ENCODE data around the gene JAML. TPM values are rescaled to one million over a fixed set of nuclear protein-coding genes. Genes with fewer than 3 reads are reported as not detected.

The JAML gene
- total RNA-seq, 1 experiment from 2014 or later = 0.30 TPM

GRCh38 chr11:118154641-118155040 lies 70.2 kb downstream of the JAML start:
- CTCF ChIA-PET = interaction anchor here (1.8 kb wide), 1 partner anchor 17 kb away, joined by 8 read pairs; no protein-coding TSS in a partner anchor
- Histone ChIP-seq H3K27ac (ENCODE audit: low read depth, low read length) (no peak overlapping the region), H3K27me3 (ENCODE audit: insufficient read depth, low read length) (no peaks in the 10 kb centered on the region), H3K4me2 (ENCODE audit: low read length) (no peak overlapping the region), H3K9me3 (ENCODE audit: control insufficient read depth in 1 of 2, insufficient read depth in 1 of 2, low read depth in 1 of 2, low read length in 2 of 2) (no peaks in the 10 kb centered on the region), H4K20me1 (ENCODE audit: insufficient read depth) (no peaks in the 10 kb centered on the region), H3K4me3 (replicated peaks in 1 of 2; ENCODE audit: low read depth in 1 of 2, low read length in 2 of 2) (no peak overlapping the region), H3K79me2 (ENCODE audit: insufficient read depth, low read length) (no peaks in the 10 kb centered on the region), H3K4me1 (ENCODE audit: control insufficient read depth in 1 of 2, insufficient read depth in 2 of 2, low read length in 2 of 2) (peaks cover 10 to 24% of the 10 kb centered on the region in 2 experiments; a peak in 3 of 4 replicates), H2AFZ (ENCODE audit: low read depth, low read length, poor library complexity, severe bottlenecking) (no peak overlapping the region), H3K9ac (ENCODE audit: low read length) (no peak overlapping the region), H3K9me2 (ENCODE audit: insufficient read depth) (no peaks in the 10 kb centered on the region), H3K36me3 (ENCODE audit: control insufficient read depth in 1 of 2, insufficient read depth in 2 of 2, low read length in 2 of 2) (no peaks in the 10 kb centered on the region)
- RAD21 ChIA-PET (ENCODE audit: low non-redundant PET in 1 of 2, low total read pairs in 2 of 2, uncharacterized antibody in 2 of 2, unreplicated experiment in 2 of 2) = no interaction called here
- DNase-seq (ENCODE audit: low read depth, low spot score) (no peak), ATAC-seq (no peak)
- POLR2A ChIA-PET = no interaction called here
- BruUV-seq (replicated peaks) = no TSS peak
- TF ChIP-seq EGR1 (IDR thresholded peaks at IDR 0.05; ENCODE audit: low read depth) (no peak), MAX (IDR thresholded peaks at IDR 0.05) (no peak), EZH2phosphoT487 (IDR thresholded peaks at IDR 0.05; ENCODE audit: borderline replicate concordance) (no peak), ATF3 (IDR thresholded peaks at IDR 0.05) (no peak), RAD21 (IDR thresholded peaks at IDR 0.05; ENCODE audit: low read depth) (no peak), TCF7L2 (IDR thresholded peaks at IDR 0.05; ENCODE audit: borderline replicate concordance, extremely low read depth, insufficient read depth, insufficient read length) (no peak), ZNF274 (IDR thresholded peaks at IDR 0.05; ENCODE audit: low read depth, low read length) (no peak), FOSL1 (IDR thresholded peaks at IDR 0.05; ENCODE audit: low read depth) (no peak), JUND (IDR thresholded peaks at IDR 0.05) (no peak), SP1 (IDR thresholded peaks at IDR 0.05; ENCODE audit: low read depth) (no peak), SIN3A (IDR thresholded peaks at IDR 0.05; ENCODE audit: low read depth) (no peak)
- TF ChIP-seq, protein P1, sequence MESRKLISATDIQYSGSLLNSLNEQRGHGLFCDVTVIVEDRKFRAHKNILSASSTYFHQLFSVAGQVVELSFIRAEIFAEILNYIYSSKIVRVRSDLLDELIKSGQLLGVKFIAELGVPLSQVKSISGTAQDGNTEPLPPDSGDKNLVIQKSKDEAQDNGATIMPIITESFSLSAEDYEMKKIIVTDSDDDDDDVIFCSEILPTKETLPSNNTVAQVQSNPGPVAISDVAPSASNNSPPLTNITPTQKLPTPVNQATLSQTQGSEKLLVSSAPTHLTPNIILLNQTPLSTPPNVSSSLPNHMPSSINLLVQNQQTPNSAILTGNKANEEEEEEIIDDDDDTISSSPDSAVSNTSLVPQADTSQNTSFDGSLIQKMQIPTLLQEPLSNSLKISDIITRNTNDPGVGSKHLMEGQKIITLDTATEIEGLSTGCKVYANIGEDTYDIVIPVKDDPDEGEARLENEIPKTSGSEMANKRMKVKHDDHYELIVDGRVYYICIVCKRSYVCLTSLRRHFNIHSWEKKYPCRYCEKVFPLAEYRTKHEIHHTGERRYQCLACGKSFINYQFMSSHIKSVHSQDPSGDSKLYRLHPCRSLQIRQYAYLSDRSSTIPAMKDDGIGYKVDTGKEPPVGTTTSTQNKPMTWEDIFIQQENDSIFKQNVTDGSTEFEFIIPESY (IDR thresholded peaks at IDR 0.05; ENCODE audit: extremely low read depth, insufficient replicate concordance, low read length) = no peak
- TF ChIP-seq, protein P2, sequence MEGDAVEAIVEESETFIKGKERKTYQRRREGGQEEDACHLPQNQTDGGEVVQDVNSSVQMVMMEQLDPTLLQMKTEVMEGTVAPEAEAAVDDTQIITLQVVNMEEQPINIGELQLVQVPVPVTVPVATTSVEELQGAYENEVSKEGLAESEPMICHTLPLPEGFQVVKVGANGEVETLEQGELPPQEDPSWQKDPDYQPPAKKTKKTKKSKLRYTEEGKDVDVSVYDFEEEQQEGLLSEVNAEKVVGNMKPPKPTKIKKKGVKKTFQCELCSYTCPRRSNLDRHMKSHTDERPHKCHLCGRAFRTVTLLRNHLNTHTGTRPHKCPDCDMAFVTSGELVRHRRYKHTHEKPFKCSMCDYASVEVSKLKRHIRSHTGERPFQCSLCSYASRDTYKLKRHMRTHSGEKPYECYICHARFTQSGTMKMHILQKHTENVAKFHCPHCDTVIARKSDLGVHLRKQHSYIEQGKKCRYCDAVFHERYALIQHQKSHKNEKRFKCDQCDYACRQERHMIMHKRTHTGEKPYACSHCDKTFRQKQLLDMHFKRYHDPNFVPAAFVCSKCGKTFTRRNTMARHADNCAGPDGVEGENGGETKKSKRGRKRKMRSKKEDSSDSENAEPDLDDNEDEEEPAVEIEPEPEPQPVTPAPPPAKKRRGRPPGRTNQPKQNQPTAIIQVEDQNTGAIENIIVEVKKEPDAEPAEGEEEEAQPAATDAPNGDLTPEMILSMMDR (IDR thresholded peaks at IDR 0.05 in 2 of 3, conservative IDR thresholded peaks at IDR 0.05 in 1 of 3; ENCODE audit: borderline replicate concordance in 1 of 3, insufficient read depth in 1 of 3, low read depth in 2 of 3, low read length in 2 of 3) = no peak
- TF ChIP-seq, protein P3, sequence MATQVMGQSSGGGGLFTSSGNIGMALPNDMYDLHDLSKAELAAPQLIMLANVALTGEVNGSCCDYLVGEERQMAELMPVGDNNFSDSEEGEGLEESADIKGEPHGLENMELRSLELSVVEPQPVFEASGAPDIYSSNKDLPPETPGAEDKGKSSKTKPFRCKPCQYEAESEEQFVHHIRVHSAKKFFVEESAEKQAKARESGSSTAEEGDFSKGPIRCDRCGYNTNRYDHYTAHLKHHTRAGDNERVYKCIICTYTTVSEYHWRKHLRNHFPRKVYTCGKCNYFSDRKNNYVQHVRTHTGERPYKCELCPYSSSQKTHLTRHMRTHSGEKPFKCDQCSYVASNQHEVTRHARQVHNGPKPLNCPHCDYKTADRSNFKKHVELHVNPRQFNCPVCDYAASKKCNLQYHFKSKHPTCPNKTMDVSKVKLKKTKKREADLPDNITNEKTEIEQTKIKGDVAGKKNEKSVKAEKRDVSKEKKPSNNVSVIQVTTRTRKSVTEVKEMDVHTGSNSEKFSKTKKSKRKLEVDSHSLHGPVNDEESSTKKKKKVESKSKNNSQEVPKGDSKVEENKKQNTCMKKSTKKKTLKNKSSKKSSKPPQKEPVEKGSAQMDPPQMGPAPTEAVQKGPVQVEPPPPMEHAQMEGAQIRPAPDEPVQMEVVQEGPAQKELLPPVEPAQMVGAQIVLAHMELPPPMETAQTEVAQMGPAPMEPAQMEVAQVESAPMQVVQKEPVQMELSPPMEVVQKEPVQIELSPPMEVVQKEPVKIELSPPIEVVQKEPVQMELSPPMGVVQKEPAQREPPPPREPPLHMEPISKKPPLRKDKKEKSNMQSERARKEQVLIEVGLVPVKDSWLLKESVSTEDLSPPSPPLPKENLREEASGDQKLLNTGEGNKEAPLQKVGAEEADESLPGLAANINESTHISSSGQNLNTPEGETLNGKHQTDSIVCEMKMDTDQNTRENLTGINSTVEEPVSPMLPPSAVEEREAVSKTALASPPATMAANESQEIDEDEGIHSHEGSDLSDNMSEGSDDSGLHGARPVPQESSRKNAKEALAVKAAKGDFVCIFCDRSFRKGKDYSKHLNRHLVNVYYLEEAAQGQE (IDR thresholded peaks at IDR 0.05; ENCODE audit: low read depth) = no peak
- intact Hi-C loops (cut with micrococcal nuclease) = loop anchor here (10.0 kb wide), 1 partner anchor 540 kb away; no protein-coding TSS in a partner anchor
